ENCODE data around the gene FGF13.
A peak's percentile ranks its signal among the peaks of the same experiment; 100 is the strongest.

GRCh38 chrX:138711399-138712347 lies at the start of gene FGF13:
- TF ChIP-seq CTCF (IDR thresholded peaks at IDR 0.05; ENCODE audit: low read length) (peak; percentile 29; the same call in 1 of the 2 replicates), EZH2 (IDR thresholded peaks at IDR 0.05; ENCODE audit: borderline replicate concordance, low read length) (no peak)

Measured in OCI-LY1 (cell line).